Endothelial cell of umbilical vein (primary cell): ENCODE data around the gene XXYLT1. TPM values are rescaled to one million over a fixed set of nuclear protein-coding genes. Genes with fewer than 3 reads are reported as not detected.

ENCODE experiments used
- BruUV-seq: library from RNA; stranded (reverse); fragments of 400-500 nt; replicated peaks from 2 replicates; lab custom pipeline; 2021; lab: Mats Ljungman, UMichigan
- CTCF ChIA-PET: fragments of 300-600, 350-600 bp; sonication (Branson Sonifier 250); formaldehyde crosslinking; loops from one replicate; lab custom pipeline; 2021; ENCODE audit warnings: antibody characterized with exemption, inconsistent platforms; lab: Charles Lee
- POLR2A ChIA-PET: fragments of 300-600, 350-600 bp; sonication (Branson Sonifier 250); formaldehyde crosslinking; loops from one replicate; lab custom pipeline; 2021; ENCODE audit warnings: antibody characterized with exemption, inconsistent platforms; lab: Charles Lee
- DNase-seq: peaks from one replicate; pipeline ENCODE4 v3.0.0-alpha.2; 2011; ENCODE audit warnings: low read depth, low spot score
- FAIRE-seq: peaks from 2 replicates; lab custom pipeline; 2011; peaks lifted over from hg19 to GRCh38; lab: Jason Lieb, UNC
- H2AFZ ChIP-seq: 2 replicates; pipeline ENCODE4 v1.6.0; 2012; ENCODE audit warnings: low read depth, low read length, control low read depth, inconsistent platforms
- H3K27ac ChIP-seq: 2 replicates; pipeline ENCODE4 v1.5.1; 2011; ENCODE audit warnings: low read depth, mild to moderate bottlenecking, control low read depth, low read length, moderate library complexity; ENCODE audit not compliant: insufficient read depth
- H3K27me3 ChIP-seq, 2 experiments: 2 replicates each; pipeline versions ENCODE4 v1.6.0 to v1.6.1; 2011; ENCODE audit warnings: low read length in 2 of 2, mixed read lengths in 1 of 2; ENCODE audit not compliant: control insufficient read depth in 2 of 2, insufficient read depth in 2 of 2
- H3K36me3 ChIP-seq, 2 experiments: 2 replicates in 1 of 2; 3 replicates in 1 of 2; pipeline ENCODE4 v1.5.1; 2011; ENCODE audit warnings: low read length in 2 of 2, mild to moderate bottlenecking in 1 of 2, moderate library complexity in 1 of 2; ENCODE audit not compliant: control insufficient read depth in 2 of 2, insufficient read depth in 2 of 2; ENCODE audit errors: extremely low read depth in 1 of 2
- H3K4me1 ChIP-seq: 3 replicates; pipeline ENCODE4 v1.5.1; 2011; ENCODE audit warnings: mild to moderate bottlenecking, low read length; ENCODE audit not compliant: control insufficient read depth, insufficient read depth; ENCODE audit errors: extremely low read depth
- H3K4me2 ChIP-seq: 2 replicates; pipeline ENCODE4 v1.6.1; 2011; ENCODE audit warnings: low read length, control low read depth, mixed read lengths; ENCODE audit not compliant: insufficient read depth
- H3K4me3 ChIP-seq, 3 experiments: fragments of 200-600 bp in 1 of 3; sonication (generic), shearing (Covaris generic) in 1 of 3; replicated peaks in 1 of 3; 2 replicates each; pipeline ENCODE4 v1.5.1; 2011 to 2016; ENCODE audit warnings: control low read depth in 3 of 3, low read length in 3 of 3, mild to moderate bottlenecking in 2 of 3, inconsistent platforms in 1 of 3, low read depth in 1 of 3, moderate library complexity in 1 of 3; ENCODE audit not compliant: insufficient read depth in 1 of 3
- H3K79me2 ChIP-seq: 2 replicates; pipeline ENCODE4 v1.6.0; 2012; ENCODE audit warnings: low read length, inconsistent platforms; ENCODE audit not compliant: control insufficient read depth, insufficient read depth
- H3K9ac ChIP-seq: replicated peaks from 2 replicates; pipeline ENCODE3; 2011; ENCODE audit warnings: low read length, control low read depth; ENCODE audit not compliant: insufficient read depth; ENCODE audit errors: extremely low read depth
- H3K9me1 ChIP-seq: replicated peaks from 3 replicates; pipeline ENCODE4 v1.6.0; 2011; ENCODE audit warnings: mild to moderate bottlenecking, low read length; ENCODE audit not compliant: control insufficient read depth, insufficient read depth; ENCODE audit errors: extremely low read depth
- H3K9me3 ChIP-seq: replicated peaks from 2 replicates; pipeline ENCODE4 v1.5.1; 2012; ENCODE audit warnings: low read length, inconsistent platforms; ENCODE audit not compliant: control insufficient read depth, insufficient read depth
- H4K20me1 ChIP-seq: replicated peaks from 2 replicates; pipeline ENCODE3; 2011; ENCODE audit warnings: mild to moderate bottlenecking, low read length; ENCODE audit not compliant: control insufficient read depth, insufficient read depth; ENCODE audit errors: extremely low read depth
- CTCF ChIP-seq, 2 donors: IDR thresholded peaks; 1 replicate in 1 of 2; 2 replicates in 1 of 2; pipeline ENCODE4 v1.5.1; 2011; ENCODE audit warnings: low read length in 2 of 2, mild to moderate bottlenecking in 2 of 2, moderate library complexity in 2 of 2, control low read depth in 1 of 2, inconsistent platforms in 1 of 2, low read depth in 1 of 2; ENCODE audit not compliant: insufficient read depth in 1 of 2; ENCODE audit errors: extremely low read depth in 1 of 2
- EZH2 ChIP-seq: IDR thresholded peaks from 2 replicates; pipeline ENCODE4 v1.6.1; 2012; ENCODE audit warnings: borderline replicate concordance, low read depth, mild to moderate bottlenecking, moderate library complexity, low read length, inconsistent platforms; ENCODE audit not compliant: severe bottlenecking
- FOS ChIP-seq: IDR thresholded peaks from 2 replicates; pipeline ENCODE4 v1.6.1; 2011; ENCODE audit warnings: mild to moderate bottlenecking, low read length, moderate library complexity, borderline replicate concordance; ENCODE audit not compliant: insufficient read depth
- GATA2 ChIP-seq: IDR thresholded peaks from 2 replicates; pipeline ENCODE4 v1.7.0; 2011; ENCODE audit warnings: low read depth, mild to moderate bottlenecking, moderate library complexity, mixed read lengths, low read length; ENCODE audit not compliant: insufficient read length, insufficient read depth
- JUN ChIP-seq: IDR thresholded peaks from 2 replicates; pipeline ENCODE4 v1.6.1; 2011; ENCODE audit warnings: borderline replicate concordance, low read depth; ENCODE audit not compliant: insufficient read length, insufficient read depth
- MYC ChIP-seq: IDR thresholded peaks from one replicate; pipeline ENCODE4 v1.6.1; 2011; ENCODE audit warnings: mild to moderate bottlenecking, low read depth, low read length
- POLR2A ChIP-seq: IDR thresholded peaks from 2 replicates; pipeline ENCODE4 v1.6.1; 2012; ENCODE audit warnings: low read depth, mild to moderate bottlenecking, control low read depth, low read length
- POLR2AphosphoS5 ChIP-seq: IDR thresholded peaks from 2 replicates; pipeline ENCODE4 v1.6.1; 2012; ENCODE audit warnings: low read depth, mild to moderate bottlenecking, control low read depth, low read length, moderate library complexity; ENCODE audit not compliant: insufficient read depth
- dilution Hi-C: fragments of 300-500 bp; cut with MboI; formaldehyde crosslinking; loops from one replicate; pipeline ENCODE4 v1.15.0; 2019; ENCODE audit warnings: low sequenced_read_pairs; ENCODE audit not compliant: extremely low pct_ligation_motif_present
- intact Hi-C: fragments of 100-400 bp; cut with micrococcal nuclease; formaldehyde crosslinking; loops from one replicate; pipeline ENCODE4 v1.10.0; 2022
- polyA plus RNA-seq, 4 experiments: library from polyadenylated mRNA; depleted of rRNA in 3 of 4; stranded (reverse) in 3 of 4; unstranded in 1 of 4; fragments of >200 nt; gene quantifications; 2 replicates each; pipeline versions ENCODE4 v1.2.1 to v1.2.3, GENCODE V29; 2011 to 2012; ENCODE audit warnings: missing spikeins in 1 of 4
- total RNA-seq: library from RNA; stranded (reverse); gene quantifications from 2 replicates; pipeline ENCODE4 v1.2.3, GENCODE V29; 2021
- TF ChIP-seq, protein P1 (sequence below): IDR thresholded peaks from 2 replicates; pipeline ENCODE4 v1.6.1; 2011; ENCODE audit not compliant: insufficient read depth, insufficient read length

The XXYLT1 gene
- total and polyA plus RNA-seq, 2 donors (not counting 3 experiments of a cell fraction or from before 2014, with no cell fraction given): 54.4 to 78.1 TPM

GRCh38 chr3:195034101-195034500, 236.9 kb downstream of the XXYLT1 start:
- no peak overlapping the region for H3K4me2 ChIP-seq
- H3K9ac ChIP-seq: no peak overlapping the region
- no peak for TF ChIP-seq POLR2A
- no peak for TF ChIP-seq POLR2AphosphoS5
- TF ChIP-seq, protein P1, sequence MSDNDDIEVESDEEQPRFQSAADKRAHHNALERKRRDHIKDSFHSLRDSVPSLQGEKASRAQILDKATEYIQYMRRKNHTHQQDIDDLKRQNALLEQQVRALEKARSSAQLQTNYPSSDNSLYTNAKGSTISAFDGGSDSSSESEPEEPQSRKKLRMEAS: no peak
- TF ChIP-seq GATA2: no peak
- TF ChIP-seq JUN: no peak
- no peak for TF ChIP-seq MYC
- TF ChIP-seq CTCF (IDR thresholded peaks at IDR 0.05; ENCODE audit: extremely low read depth in 1 of 2, insufficient read depth in 1 of 2, low read depth in 1 of 2, low read length in 2 of 2): no peak
- no peak for TF ChIP-seq EZH2
- no peak for TF ChIP-seq FOS
- POLR2A ChIA-PET: no interaction called here
- no peaks in the 10 kb centered on the region for H3K36me3 ChIP-seq
- no peak overlapping the region for H3K4me3 ChIP-seq
- H3K9me1 ChIP-seq: no peaks in the 10 kb centered on the region
- H3K9me3 ChIP-seq: no peaks in the 10 kb centered on the region
- H2AFZ ChIP-seq: no peak overlapping the region
- dilution Hi-C loops (no loop called here), intact Hi-C loops (no loop called here)
- peak overlapping the region; percentile 99 for H3K27ac ChIP-seq
- H4K20me1 ChIP-seq: no peaks in the 10 kb centered on the region
- FAIRE-seq (no peak), DNase-seq (no peak)
- BruUV-seq: no TSS peak
- no peaks in the 10 kb centered on the region for H3K79me2 ChIP-seq
- H3K27me3 ChIP-seq: no peaks in the 10 kb centered on the region
- H3K4me1 ChIP-seq: peaks cover 52% of the 10 kb centered on the region
- CTCF ChIA-PET: interaction anchor here (0.6 to 1.2 kb wide), 3 partner anchors 15 to 103 kb away, joined by 3 read pairs; no protein-coding TSS in a partner anchor
